GM19395 (cell line): Measurements from ENCODE around the gene LAMC3.

ENCODE experiments used
- ATAC-seq: cut with Tn5 transposase; IDR thresholded peaks from one replicate; pipeline ENCODE4 v1.9.1; 2021; ENCODE audit warnings: mild to moderate bottlenecking, moderate library complexity; ENCODE audit not compliant: unreplicated experiment

LAMC3 gene

GRCh38 chr9:131072107-131072870 is 63.3 kb downstream of the LAMC3 start:
- no peak for ATAC-seq

DNA sequence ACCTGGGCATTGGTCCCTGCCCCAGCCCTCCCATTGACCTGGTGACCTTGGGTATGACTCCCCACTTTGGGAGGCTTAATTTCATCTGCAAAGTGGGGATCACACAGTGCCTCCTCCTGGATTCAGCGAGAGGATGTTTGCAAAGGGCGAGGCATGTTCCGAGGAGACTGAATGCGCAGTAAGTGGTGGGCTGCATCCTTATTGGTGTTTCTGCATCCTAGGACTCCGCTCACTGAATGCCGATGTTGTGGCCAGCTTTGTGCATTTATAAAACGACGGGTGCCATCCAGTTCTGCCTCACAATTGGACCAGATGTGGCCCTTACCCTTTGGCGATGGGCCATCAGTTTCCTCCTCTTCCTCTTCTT is 63.9 kb downstream of the LAMC3 start:
- ATAC-seq = no peak

GRCh38 chr9:131076347-131077195 is 67.6 kb downstream of the LAMC3 start:
- no peak for ATAC-seq

- ATAC-seq = no peak
Measured at GRCh38 chr9:131078427-131079366, 69.7 kb downstream of the LAMC3 start.

- no peak for ATAC-seq
Measured at GRCh38 chr9:131080589-131080988, 71.6 kb downstream of the LAMC3 start.

GRCh38 chr9:131081868-131082267 is 72.9 kb downstream of the LAMC3 start:
- ATAC-seq = no peak

- ATAC-seq = no peak
Measured at GRCh38 chr9:131082774-131083512, 74.0 kb downstream of the LAMC3 start.

- ATAC-seq = no peak
Measured at GRCh38 chr9:131084661-131085369, 75.8 kb downstream of the LAMC3 start.

- no peak for ATAC-seq
Measured at GRCh38 chr9:131085370-131086122, 76.6 kb downstream of the LAMC3 start.

DNA sequence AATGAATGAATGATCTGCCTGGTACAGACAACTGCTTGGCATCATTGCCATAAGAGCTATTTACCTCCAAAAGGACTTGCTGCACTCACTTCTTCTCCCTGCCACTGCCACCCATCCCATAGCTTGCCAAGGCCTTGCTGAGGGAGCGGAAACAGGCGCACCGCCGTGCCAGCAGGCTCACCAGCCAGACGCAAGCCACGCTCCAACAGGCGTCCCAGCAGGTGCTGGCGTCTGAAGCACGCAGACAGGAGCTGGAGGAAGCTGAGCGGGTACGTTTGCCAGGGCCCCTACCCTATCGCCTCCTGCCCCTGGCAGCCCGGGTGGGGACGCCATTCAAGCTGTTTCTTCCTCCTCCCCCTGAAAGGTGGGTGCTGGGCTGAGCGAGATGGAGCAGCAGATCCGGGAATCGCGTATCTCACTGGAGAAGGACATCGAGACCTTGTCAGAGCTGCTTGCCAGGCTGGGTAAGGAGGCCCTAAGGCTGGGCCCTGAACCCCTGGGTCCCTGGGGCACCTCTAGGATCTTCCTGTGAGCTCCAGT is 78.5 kb downstream of the LAMC3 start:
- ATAC-seq = no peak

GRCh38 chr9:131090025-131090787 is 81.2 kb downstream of the LAMC3 start:
- no peak for ATAC-seq

GRCh38 chr9:131091352-131091992 is 82.5 kb downstream of the LAMC3 start:
- ATAC-seq = no peak

GRCh38 chr9:131092030-131092429 is 83.1 kb downstream of the LAMC3 start:
- no peak for ATAC-seq

- no peak for ATAC-seq
Measured at GRCh38 chr9:131092548-131093440, 83.8 kb downstream of the LAMC3 start.

- no peak for ATAC-seq
Measured at GRCh38 chr9:131094015-131094414, 85.0 kb downstream of the LAMC3 start.

DNA sequence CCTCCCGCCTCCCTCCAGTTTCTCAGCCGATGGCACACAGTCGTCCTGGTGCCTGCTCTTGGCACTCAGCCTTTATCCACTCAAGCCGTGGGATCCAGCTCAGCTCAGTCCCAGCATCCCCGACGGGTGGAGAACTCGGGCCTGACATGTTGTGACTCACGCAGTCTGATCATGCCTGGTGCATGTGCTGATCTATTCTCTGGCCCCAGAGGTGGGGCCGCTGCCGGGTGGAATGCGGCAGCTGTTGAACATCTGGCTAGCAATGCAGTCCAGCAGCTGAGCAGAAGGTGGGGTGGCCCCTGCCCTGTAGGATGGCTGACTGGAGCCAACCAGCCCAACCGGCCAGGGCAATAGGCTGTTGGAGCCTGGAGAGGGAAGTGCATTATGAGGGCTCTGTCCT is 85.6 kb downstream of the LAMC3 start:
- ATAC-seq = no peak
